Tibial nerve (tissue), 4 donors: Measurements from ENCODE around the gene PDYN.

Experiments
- EP300 ChIP-seq, 2 donors: sonication (generic); formaldehyde crosslinking; IDR thresholded peaks; one replicate each; pipeline ENCODE4 v1.6.1; 2017; ENCODE audit warnings: antibody characterized with exemption in 2 of 2, mild to moderate bottlenecking in 1 of 2
- POLR2A ChIP-seq, 2 donors: fragments of 450-650 bp; IDR thresholded peaks; one replicate each; pipeline ENCODE4 v1.6.1; 2017; ENCODE audit warnings: antibody characterized with exemption in 2 of 2, mild to moderate bottlenecking in 2 of 2, moderate library complexity in 2 of 2
- TF ChIP-seq, protein P1 (sequence below), 5 experiments: fragments of 200-600 bp in 3 of 5; fragments of 450-650 bp in 2 of 5; sonication (generic) in 3 of 5; IDR thresholded peaks; one replicate each; pipeline ENCODE4 v1.5.1; 2016 to 2019; ENCODE audit warnings: antibody characterized with exemption in 5 of 5, mild to moderate bottlenecking in 3 of 5, moderate library complexity in 2 of 5

DNA sequence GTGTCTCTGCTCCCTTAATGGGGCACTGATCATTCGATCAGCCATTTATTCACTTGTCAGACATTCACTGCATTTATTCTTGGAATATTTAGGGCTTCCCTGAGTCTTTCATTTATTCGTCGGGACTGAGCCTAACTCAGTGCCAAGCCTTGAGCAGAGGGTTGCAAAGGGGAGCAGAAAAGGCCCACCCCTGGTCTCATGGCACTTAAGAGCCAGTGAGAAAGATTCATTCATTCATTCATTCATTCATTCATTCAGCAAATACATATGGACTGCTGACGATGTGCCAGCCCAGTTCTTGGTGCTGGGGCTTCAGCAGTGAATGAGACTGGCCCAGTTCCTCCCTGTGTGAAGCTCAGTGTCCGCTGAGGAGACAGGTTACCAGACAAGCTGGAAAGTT lies 62.0 kb downstream of the PDYN start:
- TF ChIP-seq, protein P1, sequence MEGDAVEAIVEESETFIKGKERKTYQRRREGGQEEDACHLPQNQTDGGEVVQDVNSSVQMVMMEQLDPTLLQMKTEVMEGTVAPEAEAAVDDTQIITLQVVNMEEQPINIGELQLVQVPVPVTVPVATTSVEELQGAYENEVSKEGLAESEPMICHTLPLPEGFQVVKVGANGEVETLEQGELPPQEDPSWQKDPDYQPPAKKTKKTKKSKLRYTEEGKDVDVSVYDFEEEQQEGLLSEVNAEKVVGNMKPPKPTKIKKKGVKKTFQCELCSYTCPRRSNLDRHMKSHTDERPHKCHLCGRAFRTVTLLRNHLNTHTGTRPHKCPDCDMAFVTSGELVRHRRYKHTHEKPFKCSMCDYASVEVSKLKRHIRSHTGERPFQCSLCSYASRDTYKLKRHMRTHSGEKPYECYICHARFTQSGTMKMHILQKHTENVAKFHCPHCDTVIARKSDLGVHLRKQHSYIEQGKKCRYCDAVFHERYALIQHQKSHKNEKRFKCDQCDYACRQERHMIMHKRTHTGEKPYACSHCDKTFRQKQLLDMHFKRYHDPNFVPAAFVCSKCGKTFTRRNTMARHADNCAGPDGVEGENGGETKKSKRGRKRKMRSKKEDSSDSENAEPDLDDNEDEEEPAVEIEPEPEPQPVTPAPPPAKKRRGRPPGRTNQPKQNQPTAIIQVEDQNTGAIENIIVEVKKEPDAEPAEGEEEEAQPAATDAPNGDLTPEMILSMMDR (IDR thresholded peaks at IDR 0.05): no peak
- TF ChIP-seq POLR2A (IDR thresholded peaks at IDR 0.05) (no peak), EP300 (IDR thresholded peaks at IDR 0.05) (no peak)
